ENCODE measurements around the gene GLMP. TPM values are rescaled to one million over a fixed set of nuclear protein-coding genes. Genes with fewer than 3 reads are reported as not detected.

GLMP gene
- polyA plus RNA-seq, 1 donor = 170 TPM

- Histone ChIP-seq H3K4me1 (ENCODE audit: control insufficient read depth, insufficient read depth, low read length) (peaks cover 4% of the 10 kb centered on the region), H3K27me3 (ENCODE audit: control insufficient read depth, insufficient read depth, low read length) (peaks cover 20% of the 10 kb centered on the region), H3K27ac (ENCODE audit: low read length) (no peak overlapping the region), H3K4me3 (ENCODE audit: low read length) (no peak overlapping the region), H3K36me3 (ENCODE audit: control insufficient read depth, insufficient read depth, low read length) (peaks cover 35% of the 10 kb centered on the region), H3K9me3 (ENCODE audit: control insufficient read depth, low read depth, low read length) (no peaks in the 10 kb centered on the region)
- DNase-seq = no peak
- no CpG with 5 or more reads among the region's 2 CpGs for WGBS (ENCODE audit: insufficient coverage, low lambda C conversion rate)
Observed at GRCh38 chr1:156244126-156244525, 51.4 kb downstream of the GLMP start.

- no CpG with 5 or more reads among the region's 10 CpGs for WGBS (ENCODE audit: insufficient coverage, low lambda C conversion rate)
- peaks cover 47% of the 10 kb centered on the region for H3K36me3 ChIP-seq (ENCODE audit: control insufficient read depth, insufficient read depth, low read length)
- peaks cover 4% of the 10 kb centered on the region for H3K4me1 ChIP-seq (ENCODE audit: control insufficient read depth, insufficient read depth, low read length)
- no peak overlapping the region for H3K4me3 ChIP-seq (ENCODE audit: low read length)
- H3K27ac ChIP-seq (ENCODE audit: low read length) = no peak overlapping the region
- no peaks in the 10 kb centered on the region for H3K9me3 ChIP-seq (ENCODE audit: control insufficient read depth, low read depth, low read length)
- H3K27me3 ChIP-seq (ENCODE audit: control insufficient read depth, insufficient read depth, low read length) = peaks cover 20% of the 10 kb centered on the region
- DNase-seq = no peak
Observed at GRCh38 chr1:156242738-156243137, 52.7 kb downstream of the GLMP start.

Other genes starting within 250 kb of the GLMP start
- gene UBQLN4, start 241.9 kb downstream of the GLMP start, polyA plus RNA-seq = 43.9 TPM
- gene LAMTOR2, start 240.9 kb downstream of the GLMP start, polyA plus RNA-seq = 64.0 TPM
- gene RAB25, start 234.5 kb downstream of the GLMP start, polyA plus RNA-seq = 174 TPM
- 8.4 TPM for gene MEX3A, start 213.2 kb downstream of the GLMP start, polyA plus RNA-seq
- 138 TPM for gene LMNA, start 181.0 kb downstream of the GLMP start, polyA plus RNA-seq
- 6.4 TPM for gene SEMA4A, start 142.1 kb downstream of the GLMP start, polyA plus RNA-seq
- 35.4 TPM for gene SLC25A44, start 101.6 kb downstream of the GLMP start, polyA plus RNA-seq
- 63.4 TPM for gene PMF1, start 82.7 kb downstream of the GLMP start, polyA plus RNA-seq
- 5.8 TPM for gene BGLAP, start 53.5 kb downstream of the GLMP start, polyA plus RNA-seq
- 12.9 TPM for gene PAQR6, start 47.6 kb downstream of the GLMP start, polyA plus RNA-seq
- 57.3 TPM for gene SMG5, start 12.9 kb downstream of the GLMP start, polyA plus RNA-seq
- gene TMEM79, start 11.4 kb downstream of the GLMP start, polyA plus RNA-seq = 7.3 TPM
- gene VHLL, start 3.6 kb upstream of the GLMP start, polyA plus RNA-seq = not detected
- 215 TPM for gene CCT3, start 42.6 kb upstream of the GLMP start, polyA plus RNA-seq
- gene TSACC, start 42.8 kb upstream of the GLMP start, polyA plus RNA-seq = 0.81 TPM
- 35.4 TPM for gene RHBG, start 73.5 kb upstream of the GLMP start, polyA plus RNA-seq
- 25.0 TPM for gene MEF2D, start 205.1 kb upstream of the GLMP start, polyA plus RNA-seq